ENCODE measurements around the gene GNA14. TPM values are rescaled to one million over a fixed set of nuclear protein-coding genes. Genes with fewer than 3 reads are reported as not detected.
"Not testable (repeated sequence)": the region's sequence is repeated elsewhere in the genome, so short reads cannot be mapped to it uniquely, and the experiment has no call there.

GNA14 gene
- total and polyA plus RNA-seq, 8 donors, result 4.3 to 12.8 (median 10.1) TPM

DNA sequence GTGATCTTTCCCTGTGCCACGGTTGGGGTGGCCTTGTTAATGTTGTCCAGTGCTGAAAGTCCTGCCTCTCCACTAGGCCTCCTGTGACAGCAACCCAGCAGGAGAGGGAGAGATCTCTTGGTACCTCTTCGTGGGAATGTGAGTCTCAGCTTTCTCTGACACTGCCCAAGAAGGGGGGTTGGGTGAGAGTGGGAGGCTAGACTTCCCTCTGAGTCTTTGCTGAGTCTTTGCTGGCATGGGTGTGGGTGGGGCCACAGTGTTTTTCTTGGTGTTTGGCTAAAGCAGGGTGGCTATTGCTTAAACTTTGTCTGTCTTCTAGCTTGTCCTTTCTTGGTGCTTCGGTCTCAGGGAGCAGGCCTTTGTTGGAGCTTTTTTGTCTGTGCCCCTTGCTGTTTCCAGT lies 145.6 kb downstream of the GNA14 start:
- intact Hi-C loops (cut with DNase I), result no loop called here
- TF ChIP-seq, protein P1, sequence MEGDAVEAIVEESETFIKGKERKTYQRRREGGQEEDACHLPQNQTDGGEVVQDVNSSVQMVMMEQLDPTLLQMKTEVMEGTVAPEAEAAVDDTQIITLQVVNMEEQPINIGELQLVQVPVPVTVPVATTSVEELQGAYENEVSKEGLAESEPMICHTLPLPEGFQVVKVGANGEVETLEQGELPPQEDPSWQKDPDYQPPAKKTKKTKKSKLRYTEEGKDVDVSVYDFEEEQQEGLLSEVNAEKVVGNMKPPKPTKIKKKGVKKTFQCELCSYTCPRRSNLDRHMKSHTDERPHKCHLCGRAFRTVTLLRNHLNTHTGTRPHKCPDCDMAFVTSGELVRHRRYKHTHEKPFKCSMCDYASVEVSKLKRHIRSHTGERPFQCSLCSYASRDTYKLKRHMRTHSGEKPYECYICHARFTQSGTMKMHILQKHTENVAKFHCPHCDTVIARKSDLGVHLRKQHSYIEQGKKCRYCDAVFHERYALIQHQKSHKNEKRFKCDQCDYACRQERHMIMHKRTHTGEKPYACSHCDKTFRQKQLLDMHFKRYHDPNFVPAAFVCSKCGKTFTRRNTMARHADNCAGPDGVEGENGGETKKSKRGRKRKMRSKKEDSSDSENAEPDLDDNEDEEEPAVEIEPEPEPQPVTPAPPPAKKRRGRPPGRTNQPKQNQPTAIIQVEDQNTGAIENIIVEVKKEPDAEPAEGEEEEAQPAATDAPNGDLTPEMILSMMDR (IDR thresholded peaks at IDR 0.05), result no peak
- Histone ChIP-seq H3K4me1 (peaks cover 0 to 8% of the 10 kb centered on the region in 2 donors), H3K36me3 (no peaks in the 10 kb centered on the region), H3K27me3 (no peaks in the 10 kb centered on the region), H3K9me3 (no peaks in the 10 kb centered on the region), H3K4me3 (no peak overlapping the region), H3K27ac (no peak overlapping the region)
- ATAC-seq (no peak), DNase-seq (no peak)

- H3K27ac ChIP-seq, result no peak overlapping the region
- H3K27me3 ChIP-seq, result no peaks in the 10 kb centered on the region
- intact Hi-C loops (cut with DNase I), result no loop called here
- peak; percentile 59 for ATAC-seq
- H3K4me1 ChIP-seq, result peaks cover 0 to 8% of the 10 kb centered on the region in 2 donors
- H3K4me3 ChIP-seq, result no peak overlapping the region
- no peaks in the 10 kb centered on the region for H3K9me3 ChIP-seq
- H3K36me3 ChIP-seq, result no peaks in the 10 kb centered on the region
- no peak for DNase-seq
- TF ChIP-seq, protein P1 (IDR thresholded peaks at IDR 0.05), result no peak
These were observed 149.2 kb downstream of the GNA14 start for GRCh38 chr9:77498891-77499290.

DNA sequence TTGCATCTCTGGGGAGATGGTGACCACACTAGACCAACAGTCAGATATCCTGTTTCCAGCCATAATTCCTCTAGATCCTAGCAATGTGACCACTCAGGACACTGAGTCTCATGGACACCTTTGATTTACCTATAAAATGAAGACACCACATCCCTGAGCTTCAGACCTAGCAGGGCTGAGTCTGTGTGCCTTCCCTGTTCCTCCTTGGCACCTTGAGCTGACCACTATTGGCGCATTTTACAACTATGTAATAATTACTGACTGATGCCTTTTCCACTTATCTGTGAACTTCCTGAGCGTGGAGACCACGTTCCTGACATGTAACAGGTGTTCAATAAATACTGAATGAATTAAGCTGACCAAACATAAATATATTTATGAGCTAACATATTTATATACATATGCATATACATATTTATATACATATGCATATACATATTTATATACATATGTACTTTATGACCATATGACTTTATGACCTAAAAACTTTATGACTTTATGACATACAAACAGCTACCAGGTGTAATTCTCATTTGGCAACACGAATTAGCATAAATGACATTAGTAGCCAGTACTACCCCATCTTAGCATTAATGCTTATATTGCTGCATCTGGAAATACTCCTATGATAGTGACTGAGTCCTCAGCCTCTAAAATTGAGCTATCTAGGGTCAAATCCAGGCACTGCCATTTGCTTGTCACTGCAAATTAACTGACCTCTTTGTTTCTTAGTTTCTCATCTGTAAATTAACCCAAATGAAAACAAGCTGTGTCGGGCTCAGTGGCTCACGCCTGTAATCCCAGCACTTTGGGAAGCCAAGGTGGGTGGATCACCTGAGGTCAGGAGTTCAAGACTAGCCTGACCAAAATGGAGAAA lies 150.6 kb downstream of the GNA14 start:
- Histone ChIP-seq H3K27me3 (no peaks in the 10 kb centered on the region), H3K4me1 (peaks cover 0 to 8% of the 10 kb centered on the region in 2 donors), H3K4me3 (no peak overlapping the region), H3K27ac (no peak overlapping the region), H3K36me3 (no peaks in the 10 kb centered on the region), H3K9me3 (no peaks in the 10 kb centered on the region)
- TF ChIP-seq, protein P1 (IDR thresholded peaks at IDR 0.05), result no peak
- intact Hi-C loops (cut with DNase I), result no loop called here
- ATAC-seq, result no peak
- no peak for DNase-seq

DNA sequence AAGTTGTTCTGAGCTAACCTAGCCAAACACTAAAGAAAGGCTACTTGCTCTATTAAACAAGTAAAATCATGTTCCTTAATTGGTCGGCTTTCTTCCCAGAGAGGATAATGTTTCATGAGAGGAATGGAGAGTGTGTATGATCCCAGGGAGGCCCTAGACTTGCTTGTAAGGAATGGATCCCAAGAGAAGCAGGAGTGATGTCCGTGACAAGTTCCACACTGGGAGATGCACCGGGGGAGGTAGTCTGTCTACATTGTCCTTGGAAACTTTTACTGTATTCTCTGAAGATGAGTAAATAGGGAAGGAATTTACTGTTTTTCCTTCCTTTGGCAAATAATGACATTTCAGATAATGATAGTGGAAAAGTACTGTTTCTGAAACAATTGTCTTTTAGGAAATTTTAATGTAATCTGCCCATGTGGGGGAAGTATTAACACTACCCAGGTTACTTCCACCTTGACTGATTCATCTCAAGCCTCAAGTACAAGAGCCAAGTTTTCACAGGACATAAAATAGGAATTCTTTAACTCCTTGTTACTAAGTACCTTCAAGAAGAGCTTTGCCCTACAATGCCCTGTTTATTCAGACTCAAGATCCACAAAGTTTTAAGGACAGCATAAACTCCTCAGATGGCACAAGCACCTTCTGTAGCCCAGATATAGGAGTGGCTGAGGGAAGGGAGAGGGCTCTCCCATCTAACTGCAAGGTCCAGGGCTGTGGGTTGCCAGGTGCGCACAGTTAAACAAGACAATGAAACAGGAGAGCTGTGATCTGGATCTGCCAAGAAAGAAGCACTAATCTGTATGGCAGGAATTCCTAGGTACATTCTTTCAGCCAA lies 152.1 kb downstream of the GNA14 start:
- Histone ChIP-seq H3K9me3 (peaks cover 0 to 7% of the 10 kb centered on the region in 2 donors), H3K4me3 (no peak overlapping the region), H3K27me3 (no peaks in the 10 kb centered on the region), H3K27ac (no peak overlapping the region), H3K36me3 (no peaks in the 10 kb centered on the region), H3K4me1 (peaks cover 0 to 8% of the 10 kb centered on the region in 2 donors)
- DNase-seq, result peak in 2 of 4 donors; percentile 48 to 54
- TF ChIP-seq, protein P1 (IDR thresholded peaks at IDR 0.05), result no peak
- ATAC-seq, result peak; percentile 66
- intact Hi-C loops (cut with DNase I), result no loop called here

- H3K36me3 ChIP-seq; ATAC-seq; H3K4me3 ChIP-seq; intact Hi-C loops (cut with DNase I); H3K27me3 ChIP-seq; DNase-seq; H3K27ac ChIP-seq; H3K4me1 ChIP-seq: not testable (repeated sequence)
- peaks cover 0 to 18% of the 10 kb centered on the region in 2 donors for H3K9me3 ChIP-seq
These were observed 157.8 kb downstream of the GNA14 start for GRCh38 chr9:77490279-77490678.

DNA sequence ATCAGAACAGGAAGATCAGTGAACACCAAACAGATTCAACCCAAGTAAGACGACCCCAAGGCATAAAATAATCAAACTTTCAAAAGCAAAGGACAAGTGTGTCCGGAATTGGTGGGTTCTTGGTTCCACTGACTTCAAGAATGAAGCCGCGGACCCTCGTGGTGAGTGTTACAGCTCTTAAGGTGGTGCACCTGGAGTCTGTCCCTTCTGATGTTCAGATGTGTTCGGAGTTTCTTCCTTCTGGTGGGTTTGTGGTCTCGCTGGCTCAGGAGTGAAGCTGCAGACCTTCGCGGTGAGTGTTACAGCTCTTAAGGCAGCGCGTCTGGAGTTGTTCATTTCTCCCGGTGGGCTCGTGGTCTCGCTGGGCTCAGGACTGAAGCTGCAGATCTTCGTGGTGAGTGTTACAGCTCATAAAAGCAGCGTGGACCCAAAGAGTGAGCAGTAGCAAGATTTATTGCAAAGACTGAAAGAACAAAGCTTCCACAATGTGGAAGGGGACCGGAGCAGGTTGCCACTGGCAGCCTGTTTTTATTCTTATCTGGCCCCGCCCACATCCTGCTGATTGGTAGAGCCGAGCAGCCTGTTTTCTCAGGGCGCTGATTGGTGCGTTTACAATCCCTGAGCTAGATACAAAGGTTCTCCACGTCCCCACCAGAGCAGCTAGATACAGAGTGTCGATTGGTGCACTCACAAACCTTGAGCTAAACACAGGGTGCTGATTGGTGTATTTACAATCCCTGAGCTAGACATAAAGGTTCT lies 158.5 kb downstream of the GNA14 start:
- H3K27me3 ChIP-seq; DNase-seq; H3K4me1 ChIP-seq; H3K27ac ChIP-seq; intact Hi-C loops (cut with DNase I); H3K4me3 ChIP-seq; ATAC-seq; H3K36me3 ChIP-seq: not testable (repeated sequence)
- peaks cover 0 to 18% of the 10 kb centered on the region in 2 donors for H3K9me3 ChIP-seq
